ENCODE data around the gene MAN1B1. TPM values are rescaled to one million over a fixed set of nuclear protein-coding genes. Genes with fewer than 3 reads are reported as not detected.
A peak's percentile ranks its signal among the peaks of the same experiment; 100 is the strongest.

MAN1B1 gene
- total and polyA plus RNA-seq, 4 donors = 19.9 to 31.8 (median 26.5) TPM

GRCh38 chr9:137128158-137128861 is 41.5 kb downstream of the MAN1B1 start:
- Histone ChIP-seq H3K9me3 (ENCODE audit: control insufficient read depth in 4 of 4, low read length in 3 of 4) (peaks cover 0 to 1% (median 0%) of the 10 kb centered on the region in 4 donors), H3K27ac (ENCODE audit: low read depth in 1 of 2, low read length in 2 of 2) (no peak overlapping the region), H3K4me3 (ENCODE audit: low read depth in 1 of 3, low read length in 3 of 3) (peak overlapping the region in 1 of 3 donors; percentile 64), H3K9ac (ENCODE audit: low read depth in 1 of 2, low read length in 2 of 2) (no peak overlapping the region), H3K27me3 (ENCODE audit: control insufficient read depth in 4 of 4, insufficient read depth in 4 of 4, low read length in 3 of 4) (no peaks in the 10 kb centered on the region), H3K36me3 (ENCODE audit: control insufficient read depth in 4 of 4, insufficient read depth in 3 of 4, low read depth in 1 of 4, low read length in 3 of 4) (no peaks in the 10 kb centered on the region), H3K4me1 (ENCODE audit: control insufficient read depth in 4 of 4, insufficient read depth in 4 of 4, low read length in 3 of 4) (peaks cover 6 to 28% (median 17%) of the 10 kb centered on the region in 4 donors)
- TF ChIP-seq ZBTB33 (IDR thresholded peaks at IDR 0.05) = no peak
- TF ChIP-seq FOXA2 (IDR thresholded peaks at IDR 0.05) = no peak
- TF ChIP-seq FOXA1 (IDR thresholded peaks at IDR 0.05) = no peak
- no peak for TF ChIP-seq GABPA (IDR thresholded peaks at IDR 0.05 in 1 of 2, conservative IDR thresholded peaks at IDR 0.05 in 1 of 2)
- TF ChIP-seq YY1 (IDR thresholded peaks at IDR 0.05) = no peak
- no peak for TF ChIP-seq HNF4G (IDR thresholded peaks at IDR 0.05)
- no peak for TF ChIP-seq ATF3 (IDR thresholded peaks at IDR 0.05)
- no peak for TF ChIP-seq EGR1 (IDR thresholded peaks at IDR 0.05; ENCODE audit: low read depth in 2 of 2)
- WGBS = 68% methylated on average over 19 of the region's 19 CpGs
- DNase-seq (ENCODE audit: low spot score) = no peak

DNA sequence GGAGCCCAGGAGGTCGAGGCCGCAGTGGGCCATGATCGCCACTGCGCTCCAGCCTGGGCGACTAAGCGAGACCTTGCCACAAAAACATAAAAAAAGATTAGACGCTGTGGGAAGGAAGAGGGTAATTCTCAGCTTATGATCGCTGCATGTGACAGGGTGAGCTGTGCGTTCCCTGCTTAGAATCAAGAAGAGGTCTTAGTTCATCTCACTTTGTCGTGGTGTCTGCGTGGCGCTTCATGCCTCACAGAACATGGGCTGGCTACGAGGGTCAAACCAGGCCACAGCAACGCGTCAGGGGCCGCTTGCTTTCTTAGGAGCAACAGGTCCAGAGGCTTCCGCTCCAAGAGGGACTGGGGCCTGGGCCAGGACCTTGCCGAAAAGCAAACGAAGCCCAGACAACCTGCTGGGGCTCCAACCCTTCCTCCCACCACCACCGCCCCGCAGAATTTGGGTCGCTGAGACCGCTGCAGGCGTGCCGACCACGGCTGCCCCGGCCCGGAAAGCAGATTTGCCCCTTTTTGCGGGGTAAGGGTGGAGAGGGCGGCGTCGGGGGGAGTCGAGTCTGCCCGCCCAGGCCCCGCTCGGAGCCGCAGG is 42.2 kb downstream of the MAN1B1 start:
- TF ChIP-seq RAD21 (IDR thresholded peaks at IDR 0.05) (no peak), RXRA (IDR thresholded peaks at IDR 0.05) (no peak)
- Histone ChIP-seq H3K27ac (ENCODE audit: low read depth in 1 of 2, low read length in 2 of 2) (peak overlapping the region in 1 of 2 donors; percentile 20), H3K9me3 (ENCODE audit: control insufficient read depth in 4 of 4, low read length in 3 of 4) (peaks cover 0 to 1% (median 0%) of the 10 kb centered on the region in 4 donors), H3K9ac (ENCODE audit: low read depth in 1 of 2, low read length in 2 of 2) (peak overlapping the region in 1 of 2 donors; percentile 16), H3K36me3 (ENCODE audit: control insufficient read depth in 4 of 4, insufficient read depth in 3 of 4, low read depth in 1 of 4, low read length in 3 of 4) (no peaks in the 10 kb centered on the region), H3K4me1 (ENCODE audit: control insufficient read depth in 4 of 4, insufficient read depth in 4 of 4, low read length in 3 of 4) (peaks cover 6 to 28% (median 17%) of the 10 kb centered on the region in 4 donors), H3K27me3 (ENCODE audit: control insufficient read depth in 4 of 4, insufficient read depth in 4 of 4, low read length in 3 of 4) (no peaks in the 10 kb centered on the region), H3K4me3 (ENCODE audit: low read depth in 1 of 3, low read length in 3 of 3) (peak overlapping the region; percentile 64 to 81 (median 77))
- DNase-seq (ENCODE audit: low spot score) = no peak
- WGBS = 29% methylated on average over 37 of the region's 37 CpGs

GRCh38 chr9:137129456-137130175 is 42.8 kb downstream of the MAN1B1 start:
- peak overlapping the region in 1 of 2 donors; percentile 16 for H3K9ac ChIP-seq (ENCODE audit: low read depth in 1 of 2, low read length in 2 of 2)
- DNase-seq (ENCODE audit: low spot score) = peak; percentile 93
- 2% methylated on average over 86 of the region's 86 CpGs for WGBS
- H3K4me1 ChIP-seq (ENCODE audit: control insufficient read depth in 4 of 4, insufficient read depth in 4 of 4, low read length in 3 of 4) = peaks cover 6 to 28% (median 17%) of the 10 kb centered on the region in 4 donors
- H3K27me3 ChIP-seq (ENCODE audit: control insufficient read depth in 4 of 4, insufficient read depth in 4 of 4, low read length in 3 of 4) = no peaks in the 10 kb centered on the region
- peak overlapping the region; percentile 64 to 81 (median 77) for H3K4me3 ChIP-seq (ENCODE audit: low read depth in 1 of 3, low read length in 3 of 3)
- H3K9me3 ChIP-seq (ENCODE audit: control insufficient read depth in 4 of 4, low read length in 3 of 4) = peaks cover 0 to 1% (median 0%) of the 10 kb centered on the region in 4 donors
- H3K36me3 ChIP-seq (ENCODE audit: control insufficient read depth in 4 of 4, insufficient read depth in 3 of 4, low read depth in 1 of 4, low read length in 3 of 4) = no peaks in the 10 kb centered on the region
- no peak for TF ChIP-seq RXRA (IDR thresholded peaks at IDR 0.05)
- peak; percentile 98 for TF ChIP-seq YY1 (IDR thresholded peaks at IDR 0.05)
- TF ChIP-seq, protein P1, sequence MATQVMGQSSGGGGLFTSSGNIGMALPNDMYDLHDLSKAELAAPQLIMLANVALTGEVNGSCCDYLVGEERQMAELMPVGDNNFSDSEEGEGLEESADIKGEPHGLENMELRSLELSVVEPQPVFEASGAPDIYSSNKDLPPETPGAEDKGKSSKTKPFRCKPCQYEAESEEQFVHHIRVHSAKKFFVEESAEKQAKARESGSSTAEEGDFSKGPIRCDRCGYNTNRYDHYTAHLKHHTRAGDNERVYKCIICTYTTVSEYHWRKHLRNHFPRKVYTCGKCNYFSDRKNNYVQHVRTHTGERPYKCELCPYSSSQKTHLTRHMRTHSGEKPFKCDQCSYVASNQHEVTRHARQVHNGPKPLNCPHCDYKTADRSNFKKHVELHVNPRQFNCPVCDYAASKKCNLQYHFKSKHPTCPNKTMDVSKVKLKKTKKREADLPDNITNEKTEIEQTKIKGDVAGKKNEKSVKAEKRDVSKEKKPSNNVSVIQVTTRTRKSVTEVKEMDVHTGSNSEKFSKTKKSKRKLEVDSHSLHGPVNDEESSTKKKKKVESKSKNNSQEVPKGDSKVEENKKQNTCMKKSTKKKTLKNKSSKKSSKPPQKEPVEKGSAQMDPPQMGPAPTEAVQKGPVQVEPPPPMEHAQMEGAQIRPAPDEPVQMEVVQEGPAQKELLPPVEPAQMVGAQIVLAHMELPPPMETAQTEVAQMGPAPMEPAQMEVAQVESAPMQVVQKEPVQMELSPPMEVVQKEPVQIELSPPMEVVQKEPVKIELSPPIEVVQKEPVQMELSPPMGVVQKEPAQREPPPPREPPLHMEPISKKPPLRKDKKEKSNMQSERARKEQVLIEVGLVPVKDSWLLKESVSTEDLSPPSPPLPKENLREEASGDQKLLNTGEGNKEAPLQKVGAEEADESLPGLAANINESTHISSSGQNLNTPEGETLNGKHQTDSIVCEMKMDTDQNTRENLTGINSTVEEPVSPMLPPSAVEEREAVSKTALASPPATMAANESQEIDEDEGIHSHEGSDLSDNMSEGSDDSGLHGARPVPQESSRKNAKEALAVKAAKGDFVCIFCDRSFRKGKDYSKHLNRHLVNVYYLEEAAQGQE (IDR thresholded peaks at IDR 0.05) = peak; percentile 23
- peak; percentile 60 for TF ChIP-seq MAX (IDR thresholded peaks at IDR 0.05)
- peak in 1 of 2 donors; percentile 24 for TF ChIP-seq GABPA (IDR thresholded peaks at IDR 0.05 in 1 of 2, conservative IDR thresholded peaks at IDR 0.05 in 1 of 2)
- no peak for TF ChIP-seq HNF4G (IDR thresholded peaks at IDR 0.05)
- peak overlapping the region; percentile 20 to 31 for H3K27ac ChIP-seq (ENCODE audit: low read depth in 1 of 2, low read length in 2 of 2)
